COLO668 (cell line): ENCODE measurements around the gene ADAMTS19.

Source experiments
- DNase-seq: peaks from one replicate; lab custom pipeline; 2025; ENCODE audit not compliant: unreplicated experiment; lab: John Stamatoyannopoulos, UW

ADAMTS19 gene

DNA sequence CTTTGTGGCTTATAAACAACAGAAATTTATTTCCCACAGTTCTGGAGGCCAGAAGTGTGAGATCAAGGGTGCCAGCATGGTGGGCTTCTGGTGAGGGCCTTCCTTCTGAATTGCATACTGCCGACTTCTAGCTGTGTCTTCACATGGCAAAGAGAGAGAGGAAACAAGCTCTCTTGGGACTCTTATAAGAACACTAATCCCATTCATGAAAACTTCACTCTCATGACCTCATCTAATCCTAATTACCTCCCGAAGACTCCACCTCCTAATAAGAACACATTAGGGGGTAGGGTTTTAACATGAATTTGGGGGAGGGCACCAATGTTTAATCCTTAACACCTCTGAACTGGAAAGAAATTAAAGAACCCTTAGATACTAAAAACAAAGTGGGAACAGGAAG is 211.9 kb downstream of the ADAMTS19 start:
- DNase-seq: no peak

GRCh38 chr5:129679671-129680070 is 219.6 kb downstream of the ADAMTS19 start:
- no peak for DNase-seq

GRCh38 chr5:129687941-129688340 is 227.8 kb downstream of the ADAMTS19 start:
- no peak for DNase-seq

DNA sequence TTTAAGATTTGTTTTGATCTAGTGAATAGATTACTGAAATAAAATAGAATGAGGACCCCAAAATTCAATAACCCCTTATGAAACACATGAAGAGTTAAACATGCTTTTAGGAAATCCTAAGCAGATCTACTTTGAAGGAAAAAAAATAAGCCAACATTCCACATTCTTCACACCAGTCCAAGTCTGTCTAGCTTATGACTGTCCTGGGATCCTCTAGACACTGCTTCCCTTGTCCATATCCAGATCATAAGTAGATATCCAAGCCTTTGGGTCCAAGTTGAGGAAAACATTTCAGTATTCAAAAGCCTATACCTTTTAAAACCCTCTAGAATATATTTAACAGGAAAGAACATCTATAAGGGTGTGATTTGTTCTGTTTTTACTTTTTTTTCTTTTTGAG is 228.9 kb downstream of the ADAMTS19 start:
- DNase-seq: no peak

DNA sequence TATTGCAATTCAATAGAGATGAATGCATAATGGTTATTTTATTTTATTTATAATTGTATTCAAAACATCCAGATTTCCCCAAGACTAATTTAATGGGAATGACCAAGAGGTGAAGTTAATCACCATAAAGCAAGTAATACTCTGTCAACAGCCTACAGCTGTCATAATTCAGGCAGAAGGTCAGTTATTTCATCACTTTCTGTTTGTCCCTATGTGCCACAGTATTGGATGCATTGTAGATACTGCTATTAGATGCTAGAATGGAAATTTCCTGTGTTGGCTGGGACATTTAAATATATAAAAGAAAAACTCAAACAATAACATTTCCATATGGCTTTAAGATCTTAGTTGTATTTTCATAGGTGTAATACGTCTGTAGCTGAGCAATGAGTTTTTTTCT is 231.1 kb downstream of the ADAMTS19 start:
- no peak for DNase-seq

- no peak for DNase-seq
Observed at GRCh38 chr5:129696636-129697035, 236.5 kb downstream of the ADAMTS19 start.

DNA sequence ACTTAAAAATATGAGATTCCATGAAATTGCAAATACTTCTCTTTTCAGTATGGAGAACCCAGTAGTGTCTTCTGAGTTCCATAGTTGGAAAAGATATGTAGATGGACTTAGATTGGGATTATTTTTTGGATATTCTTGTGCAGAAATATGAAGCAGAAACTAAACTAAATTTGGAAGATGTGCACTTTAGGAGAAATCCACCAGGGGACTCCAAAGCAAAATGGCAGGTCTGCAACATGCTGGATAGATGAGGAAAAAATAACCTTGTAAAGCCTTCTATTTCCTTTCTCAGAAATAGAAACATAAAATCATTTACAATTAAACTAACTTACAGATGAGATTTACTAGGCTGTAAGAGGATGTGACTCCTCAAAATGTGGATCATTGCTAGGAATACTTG is 238.6 kb downstream of the ADAMTS19 start:
- no peak for DNase-seq

GRCh38 chr5:129716235-129716634 is 256.1 kb downstream of the ADAMTS19 start:
- DNase-seq: no peak

DNA sequence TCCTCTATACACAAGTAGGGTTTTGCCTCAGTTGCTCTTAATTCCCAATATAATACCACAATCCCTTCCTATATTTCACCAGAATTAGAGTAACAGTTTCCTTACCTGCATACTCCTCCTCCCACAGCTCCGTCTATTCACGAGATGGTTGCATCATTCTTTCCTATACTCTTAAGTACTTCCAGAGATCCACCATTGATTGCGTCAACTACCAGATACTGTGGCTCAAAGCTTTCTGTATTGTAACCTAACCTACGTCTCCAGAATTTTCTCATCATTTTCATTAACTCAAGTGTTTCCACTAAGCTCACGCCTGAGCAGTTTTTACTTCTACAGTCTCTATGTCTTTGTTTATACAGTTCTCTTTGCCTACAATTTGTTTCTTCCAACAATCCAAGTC is 256.6 kb downstream of the ADAMTS19 start:
- no peak for DNase-seq

- DNase-seq: no peak
Observed at GRCh38 chr5:129717751-129718310, 257.7 kb downstream of the ADAMTS19 start.

DNA sequence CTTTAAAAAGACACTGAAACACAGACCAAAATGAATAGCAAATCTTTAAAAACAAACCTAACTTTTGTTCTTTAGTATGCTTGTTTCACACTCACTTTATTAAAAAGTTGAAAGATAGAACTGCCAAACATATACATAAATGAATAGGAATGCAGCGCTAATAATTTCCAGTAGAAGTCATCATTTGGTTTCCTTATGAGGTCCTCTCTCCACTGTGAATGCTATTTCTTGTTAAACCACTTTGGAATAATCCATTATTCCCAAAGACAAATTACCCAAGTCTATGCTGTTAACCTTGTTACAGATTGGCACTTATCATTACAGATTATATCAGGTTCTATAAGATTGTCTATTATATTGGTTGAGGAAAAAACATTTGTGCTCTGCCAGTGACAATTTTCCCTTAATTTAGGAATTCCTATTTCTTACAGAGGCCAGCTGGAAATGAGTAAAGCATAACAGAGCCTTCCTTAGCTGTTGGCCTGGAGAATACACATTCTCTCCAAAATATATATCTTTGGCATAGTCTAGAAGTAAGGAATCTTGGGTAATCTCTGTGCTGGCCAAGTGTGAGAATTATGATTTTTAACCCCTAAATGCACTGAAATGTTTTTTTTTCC is 258.5 kb downstream of the ADAMTS19 start:
- no peak for DNase-seq

GRCh38 chr5:129724222-129724621 is 264.1 kb downstream of the ADAMTS19 start:
- DNase-seq: no peak

GRCh38 chr5:129724647-129725046 is 264.5 kb downstream of the ADAMTS19 start:
- no peak for DNase-seq

DNA sequence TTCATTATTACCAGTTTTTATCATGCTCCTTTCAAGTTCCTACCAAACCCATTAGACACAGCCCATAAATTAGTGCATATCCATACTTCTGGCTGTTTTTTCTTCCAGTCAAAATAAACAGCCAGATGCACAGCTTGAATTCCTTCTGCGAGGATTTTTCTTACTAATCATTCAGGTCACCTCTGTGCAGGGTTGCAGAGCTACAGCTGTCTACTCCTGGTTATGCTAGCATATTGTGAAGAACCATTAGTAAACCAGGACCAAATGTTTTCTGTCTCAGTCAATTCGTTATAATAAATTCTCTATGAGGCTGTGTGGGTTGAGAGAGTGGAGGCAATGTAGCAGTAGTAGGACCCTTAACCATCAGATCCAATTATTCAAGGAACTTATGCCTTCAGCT is 279.7 kb downstream of the ADAMTS19 start:
- no peak for DNase-seq

- DNase-seq: no peak
Observed at GRCh38 chr5:129743541-129744187, 283.6 kb downstream of the ADAMTS19 start.

DNA sequence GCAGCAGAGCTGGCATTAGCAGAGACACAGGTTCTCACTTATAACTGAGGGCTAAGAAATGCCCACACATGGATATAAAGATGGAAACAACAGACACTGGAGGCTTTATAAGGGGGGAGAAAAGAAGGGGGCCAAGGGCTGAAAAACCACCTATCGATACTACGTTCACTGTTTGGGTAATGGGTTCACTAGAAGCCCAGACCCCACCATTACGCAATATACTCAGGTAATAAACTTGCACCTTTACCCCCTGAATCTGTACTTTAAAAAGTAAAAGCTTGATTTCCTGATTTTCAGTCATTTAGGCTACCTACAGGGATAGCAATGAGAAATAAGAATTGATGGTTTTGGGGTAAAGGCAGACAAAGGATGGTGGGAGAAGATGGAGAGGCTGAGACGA is 285.9 kb downstream of the ADAMTS19 start:
- DNase-seq: no peak

DNA sequence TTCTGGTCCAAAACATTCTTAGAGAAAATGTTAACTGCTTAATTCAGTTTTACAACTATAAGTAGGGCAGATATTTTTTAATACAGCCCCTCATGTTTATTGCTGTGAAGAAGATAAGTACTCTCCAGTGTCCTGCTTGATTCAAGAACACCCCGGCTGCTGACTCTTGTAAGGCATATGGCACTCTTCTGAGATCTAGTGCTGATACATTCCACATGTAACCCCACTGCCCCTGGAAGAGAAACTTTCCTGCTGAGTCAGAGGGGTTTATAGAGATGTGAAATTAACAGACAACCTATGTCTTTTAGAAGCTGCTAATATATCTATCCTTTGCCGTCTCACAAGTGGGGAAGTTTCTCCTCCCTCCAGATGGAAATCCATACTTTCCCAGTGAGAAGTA is 286.8 kb downstream of the ADAMTS19 start:
- no peak for DNase-seq

DNA sequence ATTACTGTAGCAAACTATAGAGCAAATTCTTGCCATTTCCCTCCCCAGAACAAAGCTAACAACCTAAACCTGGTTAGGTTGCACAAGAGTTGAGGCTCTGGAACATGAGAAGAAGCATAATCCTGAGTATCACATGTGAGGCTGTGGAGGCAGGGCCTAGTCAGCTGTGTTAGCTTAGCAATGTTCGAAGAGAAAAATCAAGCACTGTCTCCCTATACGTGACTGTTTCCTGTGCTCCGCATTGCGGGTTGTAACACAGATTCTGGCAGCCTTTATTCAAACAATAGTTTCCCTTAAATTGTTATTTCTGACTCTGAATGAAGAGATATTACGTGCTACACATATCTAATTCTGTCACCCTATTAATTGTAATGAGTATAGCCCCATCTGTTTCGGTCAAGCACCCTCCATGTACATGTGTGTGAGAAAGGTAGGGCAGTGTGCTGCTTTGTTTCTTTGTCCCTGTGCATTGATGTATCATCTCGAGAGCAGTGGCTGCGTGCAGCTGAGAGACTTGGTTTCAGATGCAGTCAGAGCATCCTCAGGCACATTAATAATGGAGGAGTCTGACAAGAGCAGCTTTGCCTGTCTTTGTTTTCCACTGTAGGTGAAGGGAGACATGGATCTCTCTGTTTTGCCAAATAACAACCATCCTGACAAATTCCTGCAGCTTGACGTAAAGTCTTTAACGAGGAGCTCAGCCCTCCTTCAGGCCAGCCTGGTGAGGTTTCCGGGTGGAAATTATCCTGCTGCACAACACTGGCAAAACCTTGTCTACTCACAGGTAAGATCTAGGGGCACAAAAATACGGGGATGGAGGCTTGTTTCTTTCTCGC is 287.7 kb downstream of the ADAMTS19 start, which contains the start of gene MINAR2:
TSS of gene MINAR2 (plus strand) at position 523 of the 836 bp plus-strand sequence. CDS start at position 620, 97 bp downstream.
- no peak for DNase-seq

GRCh38 chr5:129748913-129749880 is 289.1 kb downstream of the ADAMTS19 start:
- no peak for DNase-seq

DNA sequence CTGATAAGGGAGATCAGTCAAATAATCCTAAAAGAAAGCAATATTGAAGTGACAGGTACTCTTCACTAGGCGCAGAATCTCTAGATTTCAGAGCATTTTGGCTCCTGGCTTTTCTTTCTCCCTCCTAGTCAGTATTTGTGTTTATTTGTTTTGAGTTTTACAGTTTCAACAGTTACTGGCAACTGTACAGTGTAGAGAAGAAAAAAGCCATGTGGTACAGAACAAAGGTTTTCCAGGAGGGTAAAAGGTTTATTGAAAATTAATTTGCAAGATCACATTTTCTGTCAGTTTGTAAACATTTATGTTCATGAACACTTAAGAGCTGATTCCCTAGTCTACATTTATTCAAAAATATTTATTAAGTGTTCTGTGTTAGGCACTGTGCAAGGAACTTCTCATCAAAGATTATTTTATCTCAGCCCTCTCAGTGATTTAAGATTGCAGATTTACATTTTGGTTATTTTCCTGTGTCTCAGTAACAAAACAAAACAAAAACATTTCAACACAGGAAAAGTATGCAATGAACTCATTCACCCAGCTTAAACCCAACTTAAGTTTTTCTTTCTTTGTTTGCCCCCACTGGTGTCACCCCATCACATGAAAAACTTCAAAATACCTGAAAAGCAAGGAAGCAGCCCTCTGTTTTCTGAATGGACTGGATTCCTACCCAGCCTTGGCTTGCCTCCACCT is 300.7 kb downstream of the ADAMTS19 start:
- no peak for DNase-seq
